GM23338 (cell line): ENCODE results near the gene PRKACA.

Experiments used
- CREB1 ChIP-seq: fragments of 250-450 bp; sonication (Bioruptor Pico); IDR thresholded peaks from 2 replicates; pipeline ENCODE4 v1.5.0; 2020; ENCODE audit warnings: low read depth, mild to moderate bottlenecking, moderate library complexity
- CTCF ChIP-seq, 2 experiments: fragments of 200-600 bp in 1 of 2; sonication (generic) in 1 of 2; conservative IDR thresholded peaks; 2 replicates each; pipeline versions ENCODE4 v1.5.1 to v1.6.1; 2016 to 2017; ENCODE audit warnings: antibody characterized with exemption in 2 of 2, low read depth in 2 of 2, mild to moderate bottlenecking in 2 of 2, moderate library complexity in 1 of 2
- ETS1 ChIP-seq: IDR thresholded peaks from 2 replicates; pipeline ENCODE4 v1.6.1; 2016; ENCODE audit warnings: antibody characterized with exemption
- EZH2 ChIP-seq: fragments of 200-600 bp; sonication (generic); IDR thresholded peaks from one replicate; pipeline ENCODE4 v1.8.0; 2017; ENCODE audit warnings: antibody characterized with exemption, mild to moderate bottlenecking, low read depth; ENCODE audit not compliant: unreplicated experiment
- EZH2phosphoT487 ChIP-seq: fragments of 200-600 bp; sonication (generic); IDR thresholded peaks from one replicate; pipeline ENCODE4 v1.8.1; 2018; ENCODE audit warnings: antibody characterized with exemption; ENCODE audit not compliant: unreplicated experiment
- JUNB ChIP-seq: IDR thresholded peaks from one replicate; pipeline ENCODE4 v1.6.1; 2016; ENCODE audit warnings: antibody characterized with exemption; ENCODE audit not compliant: unreplicated experiment
- POLR2AphosphoS5 ChIP-seq: IDR thresholded peaks from 2 replicates; pipeline ENCODE4 v1.6.1; 2016; ENCODE audit warnings: antibody characterized with exemption, low read depth
- REST ChIP-seq: IDR thresholded peaks from one replicate; pipeline ENCODE4 v1.6.1; 2018; ENCODE audit warnings: antibody characterized with exemption; ENCODE audit not compliant: unreplicated experiment
- ZNF114 ChIP-seq: fragments of 250-450 bp; sonication (Bioruptor Pico); IDR thresholded peaks from 2 replicates; pipeline ENCODE4 v1.5.0; 2020; ENCODE audit warnings: mild to moderate bottlenecking, moderate library complexity

GRCh38 chr19:14150041-14150769, 32.6 kb upstream of the PRKACA start:
- TF ChIP-seq CTCF (conservative IDR thresholded peaks at IDR 0.05; ENCODE audit: low read depth in 2 of 2) (no peak), EZH2 (no peak), POLR2AphosphoS5 (no peak), REST (no peak), EZH2phosphoT487 (no peak), ZNF114 (CRISPR knock-in tag) (no peak), JUNB (no peak), ETS1 (no peak), CREB1 (no peak)
